ENCODE data around the gene ZMYND11. TPM values are rescaled to one million over a fixed set of nuclear protein-coding genes. Genes with fewer than 3 reads are reported as not detected.

The ZMYND11 gene
- total RNA-seq, 4 donors from 2014 or later = 127 to 179 (median 154) TPM

DNA sequence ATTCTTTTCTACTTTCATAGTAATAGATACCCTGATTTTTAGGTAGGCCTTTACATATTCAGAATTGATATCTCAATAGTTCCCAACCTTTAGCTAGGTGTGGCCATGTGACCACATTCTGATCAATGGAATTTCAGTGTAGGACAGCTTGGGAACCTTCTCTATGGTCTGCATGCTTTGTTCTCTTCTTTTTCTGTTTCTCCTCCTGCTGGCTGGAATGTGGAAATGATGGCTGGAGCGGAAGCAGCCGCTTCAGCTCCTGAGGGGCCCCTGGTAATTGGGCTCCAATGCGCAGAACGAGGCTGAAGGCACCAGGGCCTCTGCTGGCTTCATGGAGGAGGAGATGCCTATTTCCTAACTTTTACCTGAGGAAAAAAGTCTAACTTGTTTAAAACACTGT is 152.6 kb downstream of the ZMYND11 start:
- Histone ChIP-seq H3K4me3 (replicated peaks in 1 of 3) (no peak overlapping the region), H3K27ac (no peak overlapping the region), H3K4me1 (no peaks in the 10 kb centered on the region), H3K9me3 (no peaks in the 10 kb centered on the region), H3K36me3 (peaks cover 2 to 4% of the 10 kb centered on the region in 2 donors), H3K27me3 (no peaks in the 10 kb centered on the region)
- intact Hi-C loops (cut with DNase I) = no loop called here
- TF ChIP-seq CTCF (IDR thresholded peaks at IDR 0.05) (no peak), POLR2A (IDR thresholded peaks at IDR 0.05) (no peak)
- DNase-seq = no peak
- whole genome bisulfite sequencing, 2 donors = 96 to 98% methylated on average over 4 of the region's 4 CpGs

GRCh38 chr10:288316-289200 is 153.3 kb downstream of the ZMYND11 start:
- Histone ChIP-seq H3K4me1 (no peaks in the 10 kb centered on the region), H3K4me3 (replicated peaks in 1 of 3) (no peak overlapping the region), H3K27ac (no peak overlapping the region), H3K36me3 (no peaks in the 10 kb centered on the region), H3K9me3 (no peaks in the 10 kb centered on the region), H3K27me3 (no peaks in the 10 kb centered on the region)
- 93% methylated on average over 27 of the region's 27 CpGs for WGBS, 2 donors
- no peak for DNase-seq
- TF ChIP-seq CTCF (IDR thresholded peaks at IDR 0.05) (no peak), POLR2A (IDR thresholded peaks at IDR 0.05) (no peak)
- intact Hi-C loops (cut with DNase I) = no loop called here

GRCh38 chr10:289581-289980 is 154.3 kb downstream of the ZMYND11 start:
- Histone ChIP-seq H3K36me3 (no peaks in the 10 kb centered on the region), H3K27me3 (no peaks in the 10 kb centered on the region), H3K27ac (no peak overlapping the region), H3K4me1 (no peaks in the 10 kb centered on the region), H3K9me3 (no peaks in the 10 kb centered on the region), H3K4me3 (replicated peaks in 1 of 3) (no peak overlapping the region)
- intact Hi-C loops (cut with DNase I) = no loop called here
- TF ChIP-seq CTCF (IDR thresholded peaks at IDR 0.05) (no peak), POLR2A (IDR thresholded peaks at IDR 0.05) (no peak)
- WGBS, 2 donors = 93 to 96% methylated on average over 9 of the region's 9 CpGs
- DNase-seq = no peak

DNA sequence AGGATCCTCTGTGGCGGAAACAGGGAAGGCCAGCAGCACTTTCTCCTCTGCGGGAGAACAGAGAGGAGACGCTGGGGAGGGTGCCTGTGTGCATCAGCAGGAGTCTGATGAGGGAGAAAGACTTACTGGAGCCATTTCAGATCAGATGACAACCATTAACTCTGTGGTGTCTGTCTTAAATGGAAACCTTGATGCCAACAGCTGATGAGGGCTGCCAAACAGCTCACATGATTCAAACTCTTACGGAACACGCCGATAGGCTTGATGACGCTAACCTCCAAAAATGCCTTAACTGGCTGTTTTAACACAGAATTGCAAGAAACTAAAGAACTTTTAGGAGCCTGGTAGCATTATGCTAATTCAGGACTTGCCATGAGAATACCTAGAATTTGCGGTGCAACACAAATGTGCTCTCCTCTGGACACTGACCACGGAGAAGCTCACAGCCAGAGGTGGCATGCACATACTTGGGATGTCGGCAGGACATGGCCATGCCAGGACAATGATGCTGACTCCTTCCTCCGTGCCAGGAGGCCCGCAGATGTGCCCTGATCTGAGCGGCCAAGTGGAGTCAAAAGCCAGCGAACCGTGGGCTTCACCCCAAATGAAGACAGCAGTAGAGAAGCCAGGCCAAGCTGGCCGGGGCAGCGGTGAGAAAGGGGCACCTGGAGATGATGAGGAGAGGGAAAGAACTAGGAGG is 154.9 kb downstream of the ZMYND11 start:
- Histone ChIP-seq H3K9me3 (no peaks in the 10 kb centered on the region), H3K4me3 (replicated peaks in 1 of 3) (no peak overlapping the region), H3K36me3 (no peaks in the 10 kb centered on the region), H3K4me1 (no peaks in the 10 kb centered on the region), H3K27me3 (no peaks in the 10 kb centered on the region), H3K27ac (no peak overlapping the region)
- intact Hi-C loops (cut with DNase I) = no loop called here
- DNase-seq = no peak
- no peak for TF ChIP-seq POLR2A (IDR thresholded peaks at IDR 0.05)
- 95 to 96% methylated on average over 17 of the region's 17 CpGs for WGBS, 2 donors

- Histone ChIP-seq H3K27ac (no peak overlapping the region), H3K36me3 (no peaks in the 10 kb centered on the region), H3K27me3 (no peaks in the 10 kb centered on the region), H3K4me3 (replicated peaks in 1 of 3) (no peak overlapping the region), H3K4me1 (no peaks in the 10 kb centered on the region), H3K9me3 (no peaks in the 10 kb centered on the region)
- 87 to 90% methylated on average over 4 of the region's 4 CpGs for WGBS, 2 donors
- no peak for DNase-seq
- intact Hi-C loops (cut with DNase I) = no loop called here
- TF ChIP-seq POLR2A (IDR thresholded peaks at IDR 0.05) (no peak), CTCF (IDR thresholded peaks at IDR 0.05) (no peak)
Measured at GRCh38 chr10:293636-294035, 158.4 kb downstream of the ZMYND11 start.
